Spleen (tissue), 11 donors: ENCODE results near the gene COG8. TPM values are rescaled to one million over a fixed set of nuclear protein-coding genes. Genes with fewer than 3 reads are reported as not detected.

Source experiments
- DNase-seq: peaks from one replicate; pipeline ENCODE4 v3.0.0-alpha.2; 2020
- H3K27ac ChIP-seq, 8 donors: fragments of 200-600 bp; sonication (generic) in 7 of 8; 1 replicate in 4 of 8; 2 replicates in 4 of 8; pipeline versions ENCODE4 v1.5.0 to v1.8.0; 2016 to 2021; ENCODE audit warnings: inconsistent platforms in 4 of 8, mild to moderate bottlenecking in 4 of 8, moderate library complexity in 1 of 8
- H3K27me3 ChIP-seq, 7 donors: fragments of 200-600 bp; sonication (generic) in 6 of 7; replicated peaks in 1 of 7; 1 replicate in 4 of 7; 2 replicates in 3 of 7; pipeline versions ENCODE4 v1.5.0 to v1.8.0; 2016 to 2021; ENCODE audit warnings: inconsistent platforms in 3 of 7, mild to moderate bottlenecking in 1 of 7
- H3K36me3 ChIP-seq, 6 donors: fragments of 200-600 bp; sonication (generic) in 5 of 6; 1 replicate in 4 of 6; 2 replicates in 2 of 6; pipeline versions ENCODE4 v1.5.0 to v1.8.0; 2016 to 2021; ENCODE audit warnings: inconsistent platforms in 2 of 6
- H3K4me1 ChIP-seq, 6 donors: fragments of 200-600 bp; sonication (generic) in 5 of 6; 1 replicate in 3 of 6; 2 replicates in 3 of 6; pipeline versions ENCODE4 v1.5.0 to v1.8.0; 2016 to 2021; ENCODE audit warnings: inconsistent platforms in 3 of 6
- H3K4me3 ChIP-seq, 8 donors: fragments of 200-600 bp; sonication (generic) in 7 of 8; 1 replicate in 4 of 8; 2 replicates in 4 of 8; pipeline versions ENCODE4 v1.5.0 to v1.8.0; 2016 to 2021; ENCODE audit warnings: inconsistent platforms in 4 of 8, mild to moderate bottlenecking in 4 of 8, moderate library complexity in 2 of 8
- H3K9me3 ChIP-seq, 8 donors: fragments of 200-600 bp; sonication (generic) in 7 of 8; 1 replicate in 4 of 8; 2 replicates in 4 of 8; pipeline versions ENCODE4 v1.5.0 to v1.8.0; 2016 to 2021; ENCODE audit warnings: inconsistent platforms in 4 of 8
- CTCF ChIP-seq, 11 experiments: fragments of 200-600 bp in 7 of 11; fragments of 450-650 bp in 4 of 11; sonication (generic) in 4 of 11; IDR thresholded peaks in 8 of 11; conservative IDR thresholded peaks in 3 of 11; 1 replicate in 7 of 11; 2 replicates in 4 of 11; pipeline versions ENCODE4 v1.4.0 to v1.8.0; 2016 to 2021; ENCODE audit warnings: antibody characterized with exemption in 11 of 11, inconsistent platforms in 4 of 11, mild to moderate bottlenecking in 1 of 11
- POLR2A ChIP-seq, 3 donors: fragments of 450-650 bp; IDR thresholded peaks; one replicate each; pipeline ENCODE4 v1.5.1; 2017; ENCODE audit warnings: antibody characterized with exemption in 3 of 3, mild to moderate bottlenecking in 1 of 3
- POLR2AphosphoS5 ChIP-seq, 3 donors: sonication (generic); formaldehyde crosslinking; IDR thresholded peaks; one replicate each; pipeline ENCODE4 v1.5.1; 2017; ENCODE audit warnings: antibody characterized with exemption in 3 of 3
- WGBS, 5 donors: extraction: QIAGEN DNeasy Blood & Tissue Kit in 3 of 5; methylation state at CpG; one replicate each; pipeline versions ENCODE4 v1.1.5 to v1.1.7; 2013 to 2018; 5-methylcytosine and 5-hydroxymethylcytosine counted together
- intact Hi-C: fragments of 100-400 bp; cut with DNase I; formaldehyde crosslinking; loops from one replicate; pipeline ENCODE4 v1.15.0; 2023; ENCODE audit warnings: low total_unique reads
- polyA plus RNA-seq, 3 donors: library from polyadenylated mRNA; stranded (reverse); fragments of 200-250 nt; gene quantifications; one replicate each; pipeline ENCODE4 v1.2.1, GENCODE V29; 2013
- total RNA-seq, 7 donors: library from RNA; depleted of rRNA in 3 of 7; stranded (reverse); fragments of >200 nt in 3 of 7; fragmentation: NEBNext Ultra II Directional in 4 of 7; extraction: Animal tissue kit (Norgen Biotek cat#: 25700) in 4 of 7; gene quantifications; one replicate each; pipeline versions ENCODE4 v1.1.0 to v1.2.1, GENCODE V29; 2016 to 2021
- donor health status: healthy with polysubstance abuse.
- donor health status: DM: no; HTN: no; CAD: no; lungs with moderate emphysema.
- donor health status: DM: no; HTN: no; CAD: no.
- donor health status: Bipolar disorder and iron deficiency.
- donor health status: healthy.
- donor health status: DM: no; HTN: no; CAD: no.
- donor health status: DM: yes; HTN: yes; CAD: no.

COG8 gene
- total and polyA plus RNA-seq, 10 donors = 13.8 to 54.3 (median 34.5) TPM

GRCh38 chr16:69310653-69311532 is 28.5 kb downstream of the COG8 start, which contains the start of gene VPS4A:
TSS of gene VPS4A (plus strand) at chr16:69311350. CDS start at chr16:69311512, 162 bp downstream.
- Histone ChIP-seq H3K4me3 (peak within 1 kb of the TSS; percentile 61 to 97 (median 76)), H3K36me3 (peaks cover 0 to 29% (median 13%) of the 10 kb centered on the region in 6 donors), H3K27me3 (no peaks in the 10 kb centered on the region), H3K27ac (peak within 1 kb of the TSS; percentile 87 to 97 (median 92)), H3K9me3 (no peaks in the 10 kb centered on the region), H3K4me1 (peaks cover 11 to 51% (median 32%) of the 10 kb centered on the region in 6 donors)
- peak; percentile 100 for DNase-seq
- WGBS, 5 donors = 9 to 43% (median 12%) methylated on average over 14 to 70 of the region's 70 CpGs
- peak in 1 of 3 donors; percentile 45 for TF ChIP-seq POLR2A (IDR thresholded peaks at IDR 0.05)
- TF ChIP-seq POLR2AphosphoS5 (IDR thresholded peaks at IDR 0.05) = peak; percentile 87 to 93 (median 88)
- peak; percentile 85 to 100 (median 98) for TF ChIP-seq CTCF (IDR thresholded peaks at IDR 0.05 in 8 of 11, conservative IDR thresholded peaks at IDR 0.05 in 3 of 11)
- intact Hi-C loops = no loop called here

GRCh38 chr16:69309316-69309715 is 30.0 kb downstream of the COG8 start:
- Histone ChIP-seq H3K36me3 (peaks cover 0 to 23% (median 2%) of the 10 kb centered on the region in 6 donors), H3K27me3 (no peaks in the 10 kb centered on the region), H3K27ac (no peak overlapping the region), H3K4me1 (peaks cover 11 to 35% (median 29%) of the 10 kb centered on the region in 6 donors), H3K9me3 (no peaks in the 10 kb centered on the region), H3K4me3 (no peak overlapping the region)
- TF ChIP-seq POLR2A (IDR thresholded peaks at IDR 0.05) = no peak
- no peak for TF ChIP-seq CTCF (IDR thresholded peaks at IDR 0.05 in 8 of 11, conservative IDR thresholded peaks at IDR 0.05 in 3 of 11)
- peak in 1 of 3 donors; percentile 9 for TF ChIP-seq POLR2AphosphoS5 (IDR thresholded peaks at IDR 0.05)
- DNase-seq = peak; percentile 71
- intact Hi-C loops = no loop called here
- WGBS, 5 donors = 83 to 93% (median 90%) methylated on average over 12 of the region's 12 CpGs

- WGBS, 5 donors = 91 to 98% (median 97%) methylated on average over 2 of the region's 2 CpGs
- DNase-seq = no peak
- Histone ChIP-seq H3K4me3 (no peak overlapping the region), H3K27ac (no peak overlapping the region), H3K4me1 (peaks cover 8 to 21% (median 19%) of the 10 kb centered on the region in 6 donors), H3K27me3 (no peaks in the 10 kb centered on the region), H3K36me3 (peaks cover 0 to 21% (median 0%) of the 10 kb centered on the region in 6 donors), H3K9me3 (no peaks in the 10 kb centered on the region)
- no peak for TF ChIP-seq CTCF (IDR thresholded peaks at IDR 0.05 in 8 of 11, conservative IDR thresholded peaks at IDR 0.05 in 3 of 11)
- no peak for TF ChIP-seq POLR2A (IDR thresholded peaks at IDR 0.05)
- intact Hi-C loops = no loop called here
Measured at GRCh38 chr16:69307856-69308255, 31.5 kb downstream of the COG8 start.

- H3K27ac ChIP-seq = no peak overlapping the region
- H3K9me3 ChIP-seq = no peaks in the 10 kb centered on the region
- H3K36me3 ChIP-seq = peaks cover 0 to 29% (median 0%) of the 10 kb centered on the region in 6 donors
- intact Hi-C loops = no loop called here
- H3K4me3 ChIP-seq = no peak overlapping the region
- no peaks in the 10 kb centered on the region for H3K27me3 ChIP-seq
- TF ChIP-seq CTCF (IDR thresholded peaks at IDR 0.05 in 8 of 11, conservative IDR thresholded peaks at IDR 0.05 in 3 of 11) = no peak
- TF ChIP-seq POLR2A (IDR thresholded peaks at IDR 0.05) = no peak
- no peak for TF ChIP-seq POLR2AphosphoS5 (IDR thresholded peaks at IDR 0.05)
- 88 to 100% (median 94%) methylated on average over 1 of the region's 1 CpG for WGBS, 5 donors
- no peak for DNase-seq
- peaks cover under 1 to 13% (median 11%) of the 10 kb centered on the region in 6 donors for H3K4me1 ChIP-seq
Measured at GRCh38 chr16:69307091-69307490, 32.3 kb downstream of the COG8 start.
